GM10266 (cell line): ENCODE results near the gene FBP1.

Experiments
- DNase-seq: peaks from one replicate; pipeline ENCODE4 v3.0.0; 2012; ENCODE audit errors: extremely low spot score
- CTCF ChIP-seq: IDR thresholded peaks from 2 replicates; pipeline ENCODE4 v1.5.1; 2012; ENCODE audit warnings: mild to moderate bottlenecking, low read depth; ENCODE audit not compliant: control insufficient read depth, insufficient read depth; ENCODE audit errors: missing control alignments

FBP1 gene

GRCh38 chr9:94631599-94631998 is 7.7 kb downstream of the FBP1 start:
- no peak for TF ChIP-seq CTCF
- DNase-seq = no peak

GRCh38 chr9:94630833-94631232 is 8.5 kb downstream of the FBP1 start:
- DNase-seq = no peak
- no peak for TF ChIP-seq CTCF

GRCh38 chr9:94630281-94630680 is 9.0 kb downstream of the FBP1 start:
- DNase-seq = no peak
- no peak for TF ChIP-seq CTCF

- no peak for TF ChIP-seq CTCF
- DNase-seq = no peak
These were observed 12.0 kb downstream of the FBP1 start for GRCh38 chr9:94627287-94627686.

GRCh38 chr9:94625835-94626234 is 13.5 kb downstream of the FBP1 start:
- TF ChIP-seq CTCF = no peak

GRCh38 chr9:94624629-94625028 is 14.7 kb downstream of the FBP1 start:
- no peak for DNase-seq
- no peak for TF ChIP-seq CTCF

More at GRCh38 chr9:94625835-94626234, 13.5 kb downstream of the FBP1 start:
- no peak for DNase-seq

GRCh38 chr9:94623253-94623652 is 16.1 kb downstream of the FBP1 start:
- peak; percentile 70 for DNase-seq
- TF ChIP-seq CTCF = peak; percentile 51
